Fibroblast of the conjunctiva (primary cell): ENCODE measurements around the gene LHFPL5.

Experiments used
- DNase-seq: peaks from one replicate; pipeline ENCODE4 v3.0.0-alpha.2; 2010; ENCODE audit warnings: low read depth

LHFPL5 gene

GRCh38 chr6:35794536-35795452 lies 10.4 kb upstream of the LHFPL5 start:
- no peak for DNase-seq

- DNase-seq, result no peak
Observed at GRCh38 chr6:35795453-35796071, 9.6 kb upstream of the LHFPL5 start.

- DNase-seq, result no peak
Observed at GRCh38 chr6:35796236-35796635, 8.9 kb upstream of the LHFPL5 start.

- no peak for DNase-seq
Observed at GRCh38 chr6:35797837-35798526, 7.2 kb upstream of the LHFPL5 start.

- DNase-seq, result no peak
Observed at GRCh38 chr6:35798706-35799105, 6.4 kb upstream of the LHFPL5 start.

- DNase-seq, result no peak
Observed at GRCh38 chr6:35801148-35801547, 4.0 kb upstream of the LHFPL5 start.

- DNase-seq, result no peak
Observed at GRCh38 chr6:35808688-35809087, 3.5 kb downstream of the LHFPL5 start.

- no peak for DNase-seq
Observed at GRCh38 chr6:35809809-35810208, 4.7 kb downstream of the LHFPL5 start.

GRCh38 chr6:35810971-35811698 lies 6.0 kb downstream of the LHFPL5 start:
- DNase-seq, result peak; percentile 35

GRCh38 chr6:35811699-35811995 lies 6.5 kb downstream of the LHFPL5 start:
- no peak for DNase-seq

- no peak for DNase-seq
Observed at GRCh38 chr6:35817515-35817914, 12.4 kb downstream of the LHFPL5 start.

- DNase-seq, result no peak
Observed at GRCh38 chr6:35823601-35824000, 18.4 kb downstream of the LHFPL5 start.

- DNase-seq, result no peak
Observed at GRCh38 chr6:35824552-35825192, 19.5 kb downstream of the LHFPL5 start.

- DNase-seq, result no peak
Observed at GRCh38 chr6:35829306-35829705, 24.2 kb downstream of the LHFPL5 start.

- DNase-seq, result no peak
Observed at GRCh38 chr6:35831257-35832007, 26.3 kb downstream of the LHFPL5 start.

- DNase-seq, result no peak
Observed at GRCh38 chr6:35833536-35833935, 28.4 kb downstream of the LHFPL5 start.

GRCh38 chr6:35839019-35839418 lies 33.9 kb downstream of the LHFPL5 start:
- DNase-seq, result no peak

GRCh38 chr6:35842381-35842780 lies 37.2 kb downstream of the LHFPL5 start:
- DNase-seq, result no peak

GRCh38 chr6:35844290-35844689 lies 39.1 kb downstream of the LHFPL5 start:
- no peak for DNase-seq

- no peak for DNase-seq
Observed at GRCh38 chr6:35850208-35850607, 45.1 kb downstream of the LHFPL5 start.

GRCh38 chr6:35852994-35853393 lies 47.8 kb downstream of the LHFPL5 start:
- DNase-seq, result no peak
